Astrocyte of the spinal cord (primary cell): Measurements from ENCODE around the gene TACC2.

ENCODE experiments used
- DNase-seq: peaks from one replicate; pipeline ENCODE4 v3.0.0; 2011; ENCODE audit warnings: low read depth, low spot score
- H3K4me3 ChIP-seq: 2 replicates; pipeline ENCODE4 v1.5.1; 2011; ENCODE audit warnings: low read depth, mild to moderate bottlenecking, low read length, moderate library complexity
- in situ Hi-C: cut with HindIII; loops from 2 replicates; pipeline ENCODE4 v1.10.0; 2017; ENCODE audit warnings: low sequenced_read_pairs
- TF ChIP-seq, protein P1 (sequence below): IDR thresholded peaks from 2 replicates; pipeline ENCODE4 v1.5.1; 2012; ENCODE audit warnings: low read depth, mild to moderate bottlenecking, low read length, inconsistent platforms

TACC2 gene

DNA sequence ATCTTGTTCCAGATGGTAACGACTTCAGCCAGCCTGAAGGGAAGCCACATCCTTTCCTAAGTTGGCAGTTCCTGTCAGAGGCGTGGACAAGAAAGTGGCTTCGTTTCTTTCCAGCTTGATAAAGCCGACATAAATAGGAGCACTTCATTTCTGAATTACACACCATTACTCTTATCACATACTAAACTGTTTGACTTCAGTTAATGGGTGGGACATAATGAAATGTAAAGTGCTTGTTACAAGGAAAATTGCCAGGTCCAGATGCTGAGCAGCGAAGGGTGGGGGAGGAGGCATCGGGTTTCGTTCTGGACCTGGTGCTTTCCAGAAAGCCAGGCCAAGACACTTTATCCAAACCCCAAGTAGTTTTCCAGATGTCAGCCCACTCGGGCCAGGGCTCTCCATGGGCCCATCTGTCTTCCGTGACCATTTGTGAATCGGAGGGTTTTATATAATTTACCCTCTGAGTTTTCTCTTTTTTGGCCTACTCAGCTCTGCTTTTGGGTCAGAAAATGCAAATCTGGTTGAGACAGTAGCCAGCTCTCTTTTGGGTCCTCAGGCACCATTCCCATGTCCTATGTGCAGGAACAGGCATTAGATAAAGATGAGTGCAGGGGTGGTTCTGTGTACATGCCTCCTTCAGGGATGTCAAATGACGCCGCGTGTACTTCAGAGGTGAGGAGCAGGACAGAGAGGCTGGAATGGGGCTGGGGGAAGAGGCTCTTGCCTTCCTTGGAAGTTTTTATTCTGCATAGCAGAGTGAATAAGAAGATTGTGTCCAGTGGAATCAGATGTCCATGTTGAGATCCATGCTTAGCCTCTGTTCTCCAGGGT is 90.2 kb downstream of the TACC2 start:
- H3K4me3 ChIP-seq, result no peak overlapping the region
- TF ChIP-seq, protein P1, sequence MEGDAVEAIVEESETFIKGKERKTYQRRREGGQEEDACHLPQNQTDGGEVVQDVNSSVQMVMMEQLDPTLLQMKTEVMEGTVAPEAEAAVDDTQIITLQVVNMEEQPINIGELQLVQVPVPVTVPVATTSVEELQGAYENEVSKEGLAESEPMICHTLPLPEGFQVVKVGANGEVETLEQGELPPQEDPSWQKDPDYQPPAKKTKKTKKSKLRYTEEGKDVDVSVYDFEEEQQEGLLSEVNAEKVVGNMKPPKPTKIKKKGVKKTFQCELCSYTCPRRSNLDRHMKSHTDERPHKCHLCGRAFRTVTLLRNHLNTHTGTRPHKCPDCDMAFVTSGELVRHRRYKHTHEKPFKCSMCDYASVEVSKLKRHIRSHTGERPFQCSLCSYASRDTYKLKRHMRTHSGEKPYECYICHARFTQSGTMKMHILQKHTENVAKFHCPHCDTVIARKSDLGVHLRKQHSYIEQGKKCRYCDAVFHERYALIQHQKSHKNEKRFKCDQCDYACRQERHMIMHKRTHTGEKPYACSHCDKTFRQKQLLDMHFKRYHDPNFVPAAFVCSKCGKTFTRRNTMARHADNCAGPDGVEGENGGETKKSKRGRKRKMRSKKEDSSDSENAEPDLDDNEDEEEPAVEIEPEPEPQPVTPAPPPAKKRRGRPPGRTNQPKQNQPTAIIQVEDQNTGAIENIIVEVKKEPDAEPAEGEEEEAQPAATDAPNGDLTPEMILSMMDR, result no peak
- in situ Hi-C loops, result no loop called here
- no peak for DNase-seq

DNA sequence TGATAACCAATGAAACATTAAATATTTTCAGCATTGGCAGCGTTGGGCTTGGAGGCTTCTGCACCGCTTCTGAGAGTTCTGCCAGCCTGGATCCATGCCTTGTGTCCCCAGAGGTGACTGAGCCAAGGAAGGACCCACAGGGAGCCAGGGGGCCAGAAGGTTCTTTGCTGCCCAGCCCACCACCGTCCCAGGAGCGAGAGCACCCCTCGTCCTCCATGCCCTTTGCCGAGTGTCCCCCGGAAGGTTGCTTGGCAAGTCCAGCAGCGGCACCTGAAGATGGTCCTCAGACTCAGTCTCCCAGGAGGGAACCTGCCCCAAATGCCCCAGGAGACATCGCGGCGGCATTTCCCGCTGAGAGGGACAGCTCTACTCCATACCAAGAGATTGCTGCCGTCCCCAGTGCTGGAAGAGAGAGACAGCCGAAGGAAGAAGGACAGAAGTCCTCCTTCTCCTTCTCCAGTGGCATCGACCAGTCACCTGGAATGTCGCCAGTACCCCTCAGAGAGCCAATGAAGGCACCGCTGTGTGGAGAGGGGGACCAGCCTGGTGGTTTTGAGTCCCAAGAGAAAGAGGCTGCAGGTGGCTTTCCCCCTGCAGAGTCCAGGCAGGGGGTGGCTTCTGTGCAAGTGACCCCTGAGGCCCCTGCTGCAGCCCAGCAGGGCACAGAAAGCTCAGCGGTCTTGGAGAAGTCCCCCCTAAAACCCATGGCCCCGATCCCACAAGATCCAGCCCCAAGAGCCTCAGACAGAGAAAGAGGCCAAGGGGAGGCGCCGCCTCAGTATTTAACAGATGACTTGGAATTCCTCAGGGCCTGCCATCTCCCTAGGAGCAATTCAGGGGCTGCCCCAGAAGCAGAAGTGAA is 93.9 kb downstream of the TACC2 start:
- in situ Hi-C loops, result no loop called here
- TF ChIP-seq, protein P1, result no peak
- no peak overlapping the region for H3K4me3 ChIP-seq
- no peak for DNase-seq

DNA sequence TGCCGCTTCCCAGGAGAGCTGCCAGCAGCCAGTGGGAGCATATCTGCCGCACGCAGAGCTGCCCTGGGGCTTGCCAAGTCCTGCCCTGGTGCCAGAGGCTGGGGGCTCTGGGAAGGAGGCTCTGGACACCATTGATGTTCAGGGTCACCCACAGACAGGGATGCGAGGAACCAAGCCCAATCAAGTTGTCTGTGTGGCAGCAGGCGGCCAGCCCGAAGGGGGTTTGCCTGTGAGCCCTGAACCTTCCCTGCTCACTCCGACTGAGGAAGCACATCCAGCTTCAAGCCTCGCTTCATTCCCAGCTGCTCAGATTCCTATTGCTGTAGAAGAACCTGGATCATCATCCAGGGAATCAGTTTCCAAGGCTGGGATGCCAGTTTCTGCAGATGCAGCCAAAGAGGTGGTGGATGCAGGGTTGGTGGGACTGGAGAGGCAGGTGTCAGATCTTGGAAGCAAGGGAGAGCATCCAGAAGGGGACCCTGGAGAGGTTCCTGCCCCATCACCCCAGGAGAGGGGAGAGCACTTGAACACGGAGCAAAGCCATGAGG is 94.6 kb downstream of the TACC2 start:
- no peak overlapping the region for H3K4me3 ChIP-seq
- TF ChIP-seq, protein P1, result no peak
- in situ Hi-C loops, result no loop called here
- DNase-seq, result no peak

DNA sequence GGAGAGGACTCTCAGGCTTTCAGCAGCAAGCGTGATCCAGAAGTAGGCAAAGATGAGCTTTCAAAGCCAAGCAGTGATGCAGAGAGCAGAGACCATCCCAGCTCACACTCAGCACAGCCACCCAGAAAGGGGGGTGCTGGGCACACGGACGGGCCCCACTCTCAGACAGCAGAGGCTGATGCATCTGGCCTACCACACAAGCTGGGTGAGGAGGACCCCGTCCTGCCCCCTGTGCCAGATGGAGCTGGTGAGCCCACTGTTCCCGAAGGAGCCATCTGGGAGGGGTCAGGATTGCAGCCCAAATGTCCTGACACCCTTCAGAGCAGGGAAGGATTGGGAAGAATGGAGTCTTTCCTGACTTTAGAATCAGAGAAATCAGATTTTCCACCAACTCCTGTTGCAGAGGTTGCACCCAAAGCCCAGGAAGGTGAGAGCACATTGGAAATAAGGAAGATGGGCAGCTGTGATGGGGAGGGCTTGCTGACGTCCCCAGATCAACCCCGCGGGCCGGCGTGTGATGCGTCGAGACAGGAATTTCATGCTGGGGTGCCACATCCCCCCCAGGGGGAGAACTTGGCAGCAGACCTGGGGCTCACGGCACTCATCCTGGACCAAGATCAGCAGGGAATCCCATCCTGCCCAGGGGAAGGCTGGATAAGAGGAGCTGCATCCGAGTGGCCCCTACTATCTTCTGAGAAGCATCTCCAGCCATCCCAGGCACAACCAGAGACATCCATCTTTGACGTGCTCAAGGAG is 95.5 kb downstream of the TACC2 start:
- DNase-seq, result no peak
- TF ChIP-seq, protein P1, result no peak
- in situ Hi-C loops, result no loop called here
- no peak overlapping the region for H3K4me3 ChIP-seq

DNA sequence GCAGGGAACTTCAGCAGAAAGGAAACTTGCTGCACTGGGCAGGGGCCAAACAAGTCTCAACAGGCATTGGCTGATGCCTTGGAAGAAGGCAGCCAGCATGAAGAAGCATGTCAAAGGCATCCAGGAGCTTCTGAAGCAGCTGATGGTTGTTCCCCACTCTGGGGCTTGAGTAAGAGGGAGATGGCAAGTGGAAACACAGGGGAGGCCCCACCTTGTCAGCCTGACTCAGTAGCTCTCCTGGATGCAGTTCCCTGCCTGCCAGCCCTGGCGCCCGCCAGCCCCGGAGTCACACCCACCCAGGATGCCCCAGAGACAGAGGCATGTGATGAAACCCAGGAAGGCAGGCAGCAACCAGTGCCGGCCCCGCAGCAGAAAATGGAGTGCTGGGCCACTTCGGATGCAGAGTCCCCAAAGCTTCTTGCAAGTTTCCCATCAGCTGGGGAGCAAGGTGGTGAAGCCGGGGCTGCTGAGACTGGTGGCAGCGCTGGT is 96.5 kb downstream of the TACC2 start:
- H3K4me3 ChIP-seq, result no peak overlapping the region
- no peak for DNase-seq
- TF ChIP-seq, protein P1, result no peak
- in situ Hi-C loops, result no loop called here
